GM23338 (cell line): ENCODE results near the gene F2. TPM values are rescaled to one million over a fixed set of nuclear protein-coding genes. Genes with fewer than 3 reads are reported as not detected.

Experiments
- ATAC-seq: fragments of 200-7000 bp; cut with Tn5 transposase; 3 replicates; pipeline ENCODE4 v1.9.1; 2020
- DNase-seq: peaks from one replicate; pipeline ENCODE4 v3.0.0-alpha.2; 2015; ENCODE audit warnings: low spot score
- H2AFZ ChIP-seq: fragments of 200-600 bp; sonication (generic); 2 replicates; pipeline ENCODE4 v1.8.0; 2016; ENCODE audit warnings: antibody characterized with exemption, mild to moderate bottlenecking, moderate library complexity
- H3F3A ChIP-seq: fragments of 200-600 bp; sonication (generic); replicated peaks from 2 replicates; pipeline ENCODE4 v1.8.0; 2017; ENCODE audit warnings: antibody characterized with exemption, mixed run types, low read depth
- H3K27ac ChIP-seq: fragments of 200-600 bp; sonication (generic); 2 replicates; pipeline ENCODE4 v1.6.1; 2016; ENCODE audit warnings: low read depth
- H3K27me3 ChIP-seq: fragments of 200-600 bp; sonication (generic); 2 replicates; pipeline ENCODE4 v1.8.0; 2016; ENCODE audit warnings: mild to moderate bottlenecking, mixed run types, moderate library complexity; ENCODE audit not compliant: insufficient read depth
- H3K36me3 ChIP-seq: fragments of 200-600 bp; sonication (generic); 2 replicates; pipeline ENCODE4 v1.8.0; 2016; ENCODE audit warnings: mild to moderate bottlenecking; ENCODE audit not compliant: insufficient read depth
- H3K4me1 ChIP-seq: fragments of 200-600 bp; sonication (generic); 2 replicates; pipeline ENCODE4 v1.8.0; 2016; ENCODE audit warnings: mild to moderate bottlenecking, moderate library complexity; ENCODE audit not compliant: insufficient read depth
- H3K4me2 ChIP-seq: fragments of 200-600 bp; sonication (generic); 2 replicates; pipeline ENCODE4 v1.7.1; 2017; ENCODE audit warnings: mixed run types
- H3K4me3 ChIP-seq: fragments of 200-600 bp; sonication (generic); 2 replicates; pipeline ENCODE4 v1.6.1; 2016; ENCODE audit warnings: mixed run types
- H3K79me2 ChIP-seq: fragments of 200-600 bp; sonication (generic); replicated peaks from 2 replicates; pipeline ENCODE4 v1.8.0; 2017; ENCODE audit warnings: mild to moderate bottlenecking; ENCODE audit not compliant: insufficient read depth
- H3K9me2 ChIP-seq: fragments of 200-600 bp; sonication (generic); 2 replicates; pipeline ENCODE4 v1.8.0; 2017; ENCODE audit not compliant: insufficient read depth
- H4K20me1 ChIP-seq: fragments of 200-600 bp; sonication (generic); replicated peaks from 2 replicates; pipeline ENCODE4 v1.8.0; 2017; ENCODE audit warnings: mild to moderate bottlenecking; ENCODE audit not compliant: insufficient read depth
- H3K27ac Mint-ChIP-seq: 2 replicates; pipeline ENCODE4 v1.8.0; 2020; ENCODE audit warnings: inconsistent platforms, mild to moderate bottlenecking, moderate library complexity, mixed read lengths
- H3K27me3 Mint-ChIP-seq: 3 replicates; pipeline ENCODE4 v1.8.0; 2022; ENCODE audit warnings: low read depth, mild to moderate bottlenecking, moderate library complexity, mixed read lengths, inconsistent platforms; ENCODE audit not compliant: insufficient read depth, poor library complexity
- H3K36me3 Mint-ChIP-seq: 3 replicates; pipeline ENCODE4 v1.8.0; 2021; ENCODE audit warnings: low read depth, mild to moderate bottlenecking, inconsistent platforms, moderate library complexity, mixed read lengths
- H3K4me1 Mint-ChIP-seq: 3 replicates; pipeline ENCODE4 v1.8.0; 2020; ENCODE audit warnings: mild to moderate bottlenecking, inconsistent platforms, mixed read lengths
- H3K4me3 Mint-ChIP-seq: 3 replicates; pipeline ENCODE4 v1.8.0; 2021; ENCODE audit warnings: moderate library complexity, mild to moderate bottlenecking, inconsistent platforms, mixed read lengths
- H3K9me3 Mint-ChIP-seq: 3 replicates; pipeline ENCODE4 v1.8.0; 2020; ENCODE audit warnings: moderate library complexity, mild to moderate bottlenecking, inconsistent platforms, mixed read lengths
- CREB1 ChIP-seq: fragments of 250-450 bp; sonication (Bioruptor Pico); IDR thresholded peaks from 2 replicates; pipeline ENCODE4 v1.5.0; 2020; ENCODE audit warnings: low read depth, mild to moderate bottlenecking, moderate library complexity
- CTCF ChIP-seq, 2 experiments: fragments of 200-600 bp in 1 of 2; sonication (generic) in 1 of 2; conservative IDR thresholded peaks; 2 replicates each; pipeline versions ENCODE4 v1.5.1 to v1.6.1; 2016 to 2017; ENCODE audit warnings: antibody characterized with exemption in 2 of 2, low read depth in 2 of 2, mild to moderate bottlenecking in 2 of 2, moderate library complexity in 1 of 2
- ETS1 ChIP-seq: IDR thresholded peaks from 2 replicates; pipeline ENCODE4 v1.6.1; 2016; ENCODE audit warnings: antibody characterized with exemption
- EZH2 ChIP-seq: fragments of 200-600 bp; sonication (generic); IDR thresholded peaks from one replicate; pipeline ENCODE4 v1.8.0; 2017; ENCODE audit warnings: antibody characterized with exemption, mild to moderate bottlenecking, low read depth; ENCODE audit not compliant: unreplicated experiment
- EZH2phosphoT487 ChIP-seq: fragments of 200-600 bp; sonication (generic); IDR thresholded peaks from one replicate; pipeline ENCODE4 v1.8.1; 2018; ENCODE audit warnings: antibody characterized with exemption; ENCODE audit not compliant: unreplicated experiment
- JUNB ChIP-seq: IDR thresholded peaks from one replicate; pipeline ENCODE4 v1.6.1; 2016; ENCODE audit warnings: antibody characterized with exemption; ENCODE audit not compliant: unreplicated experiment
- NANOG ChIP-seq: IDR thresholded peaks from 2 replicates; pipeline ENCODE4 v1.6.1; 2016; ENCODE audit warnings: antibody characterized with exemption, borderline replicate concordance
- POLR2AphosphoS5 ChIP-seq: IDR thresholded peaks from 2 replicates; pipeline ENCODE4 v1.6.1; 2016; ENCODE audit warnings: antibody characterized with exemption, low read depth
- REST ChIP-seq: IDR thresholded peaks from one replicate; pipeline ENCODE4 v1.6.1; 2018; ENCODE audit warnings: antibody characterized with exemption; ENCODE audit not compliant: unreplicated experiment
- STAT1 ChIP-seq: IDR thresholded peaks from one replicate; pipeline ENCODE4 v1.6.1; 2016; ENCODE audit warnings: antibody characterized with exemption; ENCODE audit not compliant: unreplicated experiment
- ZNF114 ChIP-seq: fragments of 250-450 bp; sonication (Bioruptor Pico); IDR thresholded peaks from 2 replicates; pipeline ENCODE4 v1.5.0; 2020; ENCODE audit warnings: mild to moderate bottlenecking, moderate library complexity
- ZNF331 ChIP-seq: fragments of 250-450 bp; sonication (Bioruptor Pico); IDR thresholded peaks from 2 replicates; pipeline ENCODE4 v1.5.0; 2020; ENCODE audit warnings: low read depth, mild to moderate bottlenecking, moderate library complexity
- polyA plus RNA-seq: library from polyadenylated mRNA; unstranded; fragments of >200 nt; fragmentation: Nextera tagmentation; extraction: Ambion mirVana; gene quantifications from 2 replicates; pipeline ENCODE4 v1.2.1, GENCODE V29; 2016
- total RNA-seq: library from RNA; depleted of rRNA; stranded (reverse); fragments of >200 nt; shearing (Covaris generic); gene quantifications from 2 replicates; pipeline ENCODE4 v1.2.3, GENCODE V29; 2014

Gene F2
- total and polyA plus RNA-seq, 2 experiments from 2014 or later = 0.21 TPM; not detected in 1

- no peak for TF ChIP-seq CTCF (conservative IDR thresholded peaks at IDR 0.05; ENCODE audit: low read depth in 2 of 2)
- TF ChIP-seq STAT1 = no peak
- no peak for TF ChIP-seq ZNF114 (CRISPR knock-in tag)
- TF ChIP-seq CREB1 (CRISPR knock-in tag) = no peak
- TF ChIP-seq JUNB = no peak
- no peak for TF ChIP-seq EZH2phosphoT487
- no peak for TF ChIP-seq EZH2
- no peak for TF ChIP-seq REST
- no peak for TF ChIP-seq NANOG
- no peak for TF ChIP-seq POLR2AphosphoS5
- no peak for TF ChIP-seq ZNF331 (CRISPR knock-in tag)
Observed at GRCh38 chr11:46745328-46745727, 26.3 kb downstream of the F2 start (continued).

GRCh38 chr11:46745995-46746394 is 27.0 kb downstream of the F2 start:
- no peaks in the 10 kb centered on the region for H3K9me3 Mint-ChIP-seq
- no peak overlapping the region for H3K4me3 Mint-ChIP-seq
- no peaks in the 10 kb centered on the region for H3K4me1 Mint-ChIP-seq
- ATAC-seq (no peak), DNase-seq (no peak)
- Histone ChIP-seq H3K4me1 (no peaks in the 10 kb centered on the region), H4K20me1 (peaks cover 3% of the 10 kb centered on the region; the same call in 1 of the 2 replicates), H3K9me2 (no peaks in the 10 kb centered on the region), H3K27ac (no peak overlapping the region), H3K4me3 (no peak overlapping the region), H3K27me3 (no peaks in the 10 kb centered on the region), H2AFZ (no peak overlapping the region), H3K36me3 (peaks cover 73% of the 10 kb centered on the region), H3K79me2 (no peaks in the 10 kb centered on the region), H3K4me2 (no peak overlapping the region), H3F3A (peaks cover 5% of the 10 kb centered on the region; the same call in 1 of the 2 replicates)
- H3K36me3 Mint-ChIP-seq = peaks cover 86% of the 10 kb centered on the region
- H3K27me3 Mint-ChIP-seq = no peaks in the 10 kb centered on the region
- H3K27ac Mint-ChIP-seq = no peak overlapping the region
- TF ChIP-seq NANOG (no peak), EZH2phosphoT487 (no peak), REST (no peak), EZH2 (no peak), ETS1 (no peak)
